Measurements from ENCODE around the gene SQSTM1.

The SQSTM1 gene

DNA sequence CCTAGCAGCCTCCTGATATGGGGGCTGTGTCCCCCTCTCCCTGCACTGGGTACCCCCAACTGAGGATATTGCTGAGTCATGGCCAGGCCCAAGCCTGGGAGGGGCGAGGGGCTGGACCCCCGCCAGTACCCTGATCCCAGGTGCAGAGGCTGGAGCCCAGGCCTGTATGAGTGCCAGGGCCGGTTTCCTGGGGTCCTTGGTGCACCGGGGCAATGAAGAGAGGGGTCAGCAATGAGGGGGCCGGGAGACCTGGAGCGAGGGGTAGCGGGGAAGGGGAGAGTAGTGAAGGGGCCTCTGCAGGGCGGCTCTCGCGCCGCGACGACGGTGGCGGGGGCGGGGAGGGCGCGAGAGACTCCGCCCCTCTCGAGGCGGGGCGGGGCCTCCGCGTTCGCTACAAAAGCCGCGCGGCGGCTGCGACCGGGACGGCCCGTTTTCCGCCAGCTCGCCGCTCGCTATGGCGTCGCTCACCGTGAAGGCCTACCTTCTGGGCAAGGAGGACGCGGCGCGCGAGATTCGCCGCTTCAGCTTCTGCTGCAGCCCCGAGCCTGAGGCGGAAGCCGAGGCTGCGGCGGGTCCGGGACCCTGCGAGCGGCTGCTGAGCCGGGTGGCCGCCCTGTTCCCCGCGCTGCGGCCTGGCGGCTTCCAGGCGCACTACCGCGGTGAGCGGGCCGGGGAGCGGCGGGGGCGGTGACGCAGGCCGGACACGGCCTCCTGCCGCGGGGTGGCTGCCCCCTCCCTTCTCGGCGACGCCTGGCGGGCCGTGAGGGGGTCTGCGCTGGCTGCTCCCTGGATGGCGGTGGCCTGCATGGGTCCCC lies at the start of gene SQSTM1:
TSS of gene SQSTM1 (plus strand) at position 423 of the 815 bp plus-strand sequence. CDS start at position 455, 32 bp downstream.
- peak; percentile 62 for DNase-seq (ENCODE audit: extremely low read depth, low read depth)
- TF ChIP-seq, protein P1, sequence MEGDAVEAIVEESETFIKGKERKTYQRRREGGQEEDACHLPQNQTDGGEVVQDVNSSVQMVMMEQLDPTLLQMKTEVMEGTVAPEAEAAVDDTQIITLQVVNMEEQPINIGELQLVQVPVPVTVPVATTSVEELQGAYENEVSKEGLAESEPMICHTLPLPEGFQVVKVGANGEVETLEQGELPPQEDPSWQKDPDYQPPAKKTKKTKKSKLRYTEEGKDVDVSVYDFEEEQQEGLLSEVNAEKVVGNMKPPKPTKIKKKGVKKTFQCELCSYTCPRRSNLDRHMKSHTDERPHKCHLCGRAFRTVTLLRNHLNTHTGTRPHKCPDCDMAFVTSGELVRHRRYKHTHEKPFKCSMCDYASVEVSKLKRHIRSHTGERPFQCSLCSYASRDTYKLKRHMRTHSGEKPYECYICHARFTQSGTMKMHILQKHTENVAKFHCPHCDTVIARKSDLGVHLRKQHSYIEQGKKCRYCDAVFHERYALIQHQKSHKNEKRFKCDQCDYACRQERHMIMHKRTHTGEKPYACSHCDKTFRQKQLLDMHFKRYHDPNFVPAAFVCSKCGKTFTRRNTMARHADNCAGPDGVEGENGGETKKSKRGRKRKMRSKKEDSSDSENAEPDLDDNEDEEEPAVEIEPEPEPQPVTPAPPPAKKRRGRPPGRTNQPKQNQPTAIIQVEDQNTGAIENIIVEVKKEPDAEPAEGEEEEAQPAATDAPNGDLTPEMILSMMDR (IDR thresholded peaks at IDR 0.05; ENCODE audit: low read depth, low read length) = no peak

DNA sequence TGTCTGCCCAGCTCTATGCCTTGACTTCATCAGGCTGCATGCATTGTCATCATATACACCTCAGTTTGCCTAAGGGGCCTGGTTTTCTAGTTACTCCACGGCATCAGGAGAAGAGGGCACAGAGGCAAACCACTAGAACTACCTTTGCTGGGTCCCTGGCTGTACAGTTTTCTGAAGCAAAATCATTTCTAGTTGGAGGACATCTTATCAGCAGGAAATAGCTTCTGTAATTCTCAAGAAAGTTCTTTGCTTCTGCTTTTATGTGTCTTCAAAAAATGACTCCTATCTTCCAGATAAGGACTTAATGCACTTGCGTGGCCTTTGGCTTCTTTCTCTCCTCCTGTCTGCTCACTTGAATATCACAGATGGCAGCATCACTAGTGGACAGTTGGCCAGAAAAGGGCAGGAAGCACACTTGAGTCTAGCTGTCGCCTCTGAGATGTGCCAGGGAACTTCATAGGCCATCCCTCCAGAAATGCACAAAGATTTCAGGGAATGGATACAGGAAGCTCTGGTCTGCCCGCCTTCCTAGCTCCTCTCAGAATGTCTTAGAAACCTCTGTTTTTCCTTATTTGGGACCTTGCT lies 49.3 kb upstream of the SQSTM1 start:
- TF ChIP-seq, protein P1 (IDR thresholded peaks at IDR 0.05; ENCODE audit: low read depth, low read length) = no peak
- DNase-seq (ENCODE audit: extremely low read depth, low read depth) = no peak

DNA sequence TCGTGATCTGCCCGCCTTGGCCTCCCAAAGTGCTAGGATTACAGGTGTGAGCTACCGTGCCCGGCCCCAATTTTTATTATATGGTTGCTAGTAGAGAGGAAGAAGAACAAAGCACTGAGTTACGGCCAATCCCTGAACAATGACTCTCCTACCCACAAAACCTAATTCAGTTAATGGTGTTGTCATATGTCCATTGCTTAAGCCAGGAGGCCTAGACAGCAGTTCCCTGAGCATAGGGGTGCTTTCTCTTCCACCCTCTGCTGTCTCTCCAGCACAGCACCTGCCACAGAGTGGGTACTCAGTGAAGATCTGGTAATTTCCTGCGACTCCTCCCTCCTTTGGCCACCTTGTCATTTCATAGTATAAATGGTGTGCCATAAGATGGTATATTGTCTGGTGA lies 48.4 kb upstream of the SQSTM1 start:
- no peak for DNase-seq (ENCODE audit: extremely low read depth, low read depth)
- TF ChIP-seq, protein P1 (IDR thresholded peaks at IDR 0.05; ENCODE audit: low read depth, low read length) = no peak

DNA sequence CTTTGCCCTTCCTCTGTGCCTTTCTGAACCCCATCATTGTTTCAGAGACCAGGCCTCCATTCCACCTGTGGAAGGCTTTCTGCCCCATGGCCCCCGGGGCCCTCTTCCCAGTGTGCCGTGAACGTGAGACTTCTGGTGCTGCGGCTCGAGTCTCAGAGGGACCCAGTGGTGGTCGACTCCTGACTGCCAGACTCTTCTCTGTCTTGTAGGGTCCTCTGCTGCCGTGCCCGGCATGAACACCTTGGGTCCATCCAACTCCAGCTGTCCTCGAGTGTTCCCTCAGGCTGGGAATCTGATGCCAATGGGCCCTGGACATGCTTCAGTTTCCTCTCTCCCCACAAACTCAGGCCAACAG lies 47.0 kb upstream of the SQSTM1 start:
- no peak for DNase-seq (ENCODE audit: extremely low read depth, low read depth)
- TF ChIP-seq, protein P1 (IDR thresholded peaks at IDR 0.05; ENCODE audit: low read depth, low read length) = no peak

GRCh38 chr5:179774442-179774841 lies 46.3 kb upstream of the SQSTM1 start:
- TF ChIP-seq, protein P1 (IDR thresholded peaks at IDR 0.05; ENCODE audit: low read depth, low read length) = no peak
- no peak for DNase-seq (ENCODE audit: extremely low read depth, low read depth)

DNA sequence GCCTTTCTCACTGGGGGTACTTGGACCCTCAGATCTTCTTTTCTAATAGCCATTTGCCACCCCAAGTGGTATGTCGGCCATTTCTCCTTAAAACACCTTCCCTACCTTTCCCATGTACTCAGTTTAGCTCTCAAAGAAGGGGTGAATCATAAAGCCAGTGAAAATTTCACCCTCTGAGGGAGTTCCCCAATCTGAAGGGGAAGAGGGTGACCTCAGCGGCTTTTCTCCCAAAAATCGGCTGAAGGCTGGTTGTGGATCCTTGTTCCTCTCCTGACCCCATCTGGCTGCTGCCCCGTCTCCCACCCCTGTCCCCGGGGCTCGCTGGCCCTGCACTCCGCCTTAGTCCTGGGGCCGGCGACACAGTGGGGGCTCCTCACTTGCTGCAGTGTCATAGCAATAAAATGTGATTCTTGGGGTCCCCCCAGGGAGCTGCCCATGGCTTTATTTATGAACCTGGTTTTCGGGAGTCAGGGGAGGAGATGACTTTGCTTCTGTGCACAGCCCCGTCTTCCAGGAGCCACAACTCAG lies 44.2 kb upstream of the SQSTM1 start:
- no peak for DNase-seq (ENCODE audit: extremely low read depth, low read depth)
- TF ChIP-seq, protein P1 (IDR thresholded peaks at IDR 0.05; ENCODE audit: low read depth, low read length) = no peak

DNA sequence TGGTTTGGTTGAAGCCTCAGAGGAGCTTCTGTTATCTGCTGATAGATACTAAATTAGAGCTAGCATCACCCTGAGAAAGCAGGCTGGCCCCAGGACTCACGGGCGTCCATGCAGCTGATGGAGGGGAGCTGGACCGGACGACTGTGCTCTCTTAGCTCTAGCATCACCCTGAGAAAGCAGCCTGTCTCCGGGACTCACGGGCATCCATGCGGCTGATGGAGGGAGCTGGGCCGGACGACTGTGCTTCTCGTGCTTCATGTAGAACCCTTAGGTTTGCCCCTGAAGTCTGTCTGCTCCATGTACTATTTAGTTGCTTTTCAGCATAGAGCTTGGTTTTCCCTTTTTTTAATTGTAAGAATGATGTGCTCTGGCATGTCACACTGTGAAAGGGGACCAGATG lies 43.2 kb upstream of the SQSTM1 start:
- DNase-seq (ENCODE audit: extremely low read depth, low read depth) = no peak
- TF ChIP-seq, protein P1 (IDR thresholded peaks at IDR 0.05; ENCODE audit: low read depth, low read length) = no peak

All from AG09319 (cell line).